ENCODE results near the gene NUDT1.

The NUDT1 gene

GRCh38 chr7:2274666-2275065 is 32.6 kb downstream of the NUDT1 start:
- Histone ChIP-seq H4K20me1 (ENCODE audit: low read depth, low read length) (no peaks in the 10 kb centered on the region; the same call in 1 of the 2 replicates), H2AFZ (ENCODE audit: low read depth, low read length, severe bottlenecking) (no peak overlapping the region), H3K9ac (ENCODE audit: low read length) (no peak overlapping the region), H3K9me2 (replicated peaks; ENCODE audit: insufficient read depth, low read length) (no peaks in the 10 kb centered on the region), H3K27ac (ENCODE audit: low read depth, low read length) (no peak overlapping the region), H3K79me2 (ENCODE audit: insufficient read depth, low read length) (peaks cover 5% of the 10 kb centered on the region), H3K9me3 (ENCODE audit: insufficient read depth, low read length) (no peaks in the 10 kb centered on the region), H3K4me2 (ENCODE audit: low read depth, low read length, poor library complexity, severe bottlenecking) (no peak overlapping the region), H3K36me3 (ENCODE audit: low read length) (no peaks in the 10 kb centered on the region), H3K27me3 (ENCODE audit: low read length) (no peaks in the 10 kb centered on the region), H3K4me3 (ENCODE audit: insufficient read depth, low read length, poor library complexity, severe bottlenecking) (no peak overlapping the region), H3F3A (ENCODE audit: insufficient read depth) (no peaks in the 10 kb centered on the region)
- no peak for TF ChIP-seq EZH2phosphoT487 (conservative IDR thresholded peaks at IDR 0.05; ENCODE audit: low read length)
- TF ChIP-seq, protein P1, sequence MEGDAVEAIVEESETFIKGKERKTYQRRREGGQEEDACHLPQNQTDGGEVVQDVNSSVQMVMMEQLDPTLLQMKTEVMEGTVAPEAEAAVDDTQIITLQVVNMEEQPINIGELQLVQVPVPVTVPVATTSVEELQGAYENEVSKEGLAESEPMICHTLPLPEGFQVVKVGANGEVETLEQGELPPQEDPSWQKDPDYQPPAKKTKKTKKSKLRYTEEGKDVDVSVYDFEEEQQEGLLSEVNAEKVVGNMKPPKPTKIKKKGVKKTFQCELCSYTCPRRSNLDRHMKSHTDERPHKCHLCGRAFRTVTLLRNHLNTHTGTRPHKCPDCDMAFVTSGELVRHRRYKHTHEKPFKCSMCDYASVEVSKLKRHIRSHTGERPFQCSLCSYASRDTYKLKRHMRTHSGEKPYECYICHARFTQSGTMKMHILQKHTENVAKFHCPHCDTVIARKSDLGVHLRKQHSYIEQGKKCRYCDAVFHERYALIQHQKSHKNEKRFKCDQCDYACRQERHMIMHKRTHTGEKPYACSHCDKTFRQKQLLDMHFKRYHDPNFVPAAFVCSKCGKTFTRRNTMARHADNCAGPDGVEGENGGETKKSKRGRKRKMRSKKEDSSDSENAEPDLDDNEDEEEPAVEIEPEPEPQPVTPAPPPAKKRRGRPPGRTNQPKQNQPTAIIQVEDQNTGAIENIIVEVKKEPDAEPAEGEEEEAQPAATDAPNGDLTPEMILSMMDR (IDR thresholded peaks at IDR 0.05; ENCODE audit: insufficient read depth, low read length, poor library complexity, severe bottlenecking) = no peak

DNA sequence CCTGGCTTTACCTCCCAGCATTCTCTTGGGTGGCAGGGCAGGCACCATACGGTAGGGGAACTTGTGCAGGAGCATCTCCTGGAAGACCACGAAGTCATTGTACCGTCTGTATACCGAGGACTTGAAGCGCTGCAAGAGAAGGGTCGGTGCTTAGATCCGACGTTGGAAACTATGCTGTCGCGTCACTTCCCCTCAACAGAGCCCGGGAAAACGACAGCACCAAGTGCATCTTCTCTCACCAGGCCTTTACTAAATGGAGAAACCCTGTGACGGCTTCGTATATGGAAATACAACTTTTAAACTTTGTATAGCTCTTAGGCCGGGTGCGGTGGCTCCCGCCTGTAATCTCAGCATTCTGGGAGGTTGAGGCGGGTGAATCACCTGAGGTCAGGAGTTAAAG is 33.1 kb downstream of the NUDT1 start:
- H3K79me2 ChIP-seq (ENCODE audit: insufficient read depth, low read length) = peaks cover 10% of the 10 kb centered on the region

GRCh38 chr7:2276107-2276506 is 34.1 kb downstream of the NUDT1 start:
- H3F3A ChIP-seq (ENCODE audit: insufficient read depth) = peaks cover 7% of the 10 kb centered on the region; the same call in 1 of the 2 replicates
- H3K79me2 ChIP-seq (ENCODE audit: insufficient read depth, low read length) = peaks cover 18% of the 10 kb centered on the region
- TF ChIP-seq, protein P1 (IDR thresholded peaks at IDR 0.05; ENCODE audit: insufficient read depth, low read length, poor library complexity, severe bottlenecking) = no peak
- no peak for TF ChIP-seq EZH2phosphoT487 (conservative IDR thresholded peaks at IDR 0.05; ENCODE audit: low read length)
- H3K36me3 ChIP-seq (ENCODE audit: low read length) = no peaks in the 10 kb centered on the region
- no peaks in the 10 kb centered on the region for H3K27me3 ChIP-seq (ENCODE audit: low read length)
- no peak overlapping the region for H2AFZ ChIP-seq (ENCODE audit: low read depth, low read length, severe bottlenecking)
- H3K4me3 ChIP-seq (ENCODE audit: insufficient read depth, low read length, poor library complexity, severe bottlenecking) = no peak overlapping the region
- no peak overlapping the region for H3K4me2 ChIP-seq (ENCODE audit: low read depth, low read length, poor library complexity, severe bottlenecking)
- H3K9me2 ChIP-seq (replicated peaks; ENCODE audit: insufficient read depth, low read length) = no peaks in the 10 kb centered on the region
- no peaks in the 10 kb centered on the region; the same call in 1 of the 2 replicates for H4K20me1 ChIP-seq (ENCODE audit: low read depth, low read length)
- H3K27ac ChIP-seq (ENCODE audit: low read depth, low read length) = no peak overlapping the region
- H3K9me3 ChIP-seq (ENCODE audit: insufficient read depth, low read length) = no peaks in the 10 kb centered on the region
- H3K9ac ChIP-seq (ENCODE audit: low read length) = no peak overlapping the region

More for the DNA sequence above, 33.1 kb downstream of the NUDT1 start:
- Histone ChIP-seq H3K9ac (ENCODE audit: low read length) (no peak overlapping the region), H3K9me2 (replicated peaks; ENCODE audit: insufficient read depth, low read length) (no peaks in the 10 kb centered on the region), H2AFZ (ENCODE audit: low read depth, low read length, severe bottlenecking) (no peak overlapping the region), H3K36me3 (ENCODE audit: low read length) (no peaks in the 10 kb centered on the region), H3K4me2 (ENCODE audit: low read depth, low read length, poor library complexity, severe bottlenecking) (no peak overlapping the region), H3K4me3 (ENCODE audit: insufficient read depth, low read length, poor library complexity, severe bottlenecking) (no peak overlapping the region), H3K9me3 (ENCODE audit: insufficient read depth, low read length) (no peaks in the 10 kb centered on the region), H3F3A (ENCODE audit: insufficient read depth) (peaks cover 2% of the 10 kb centered on the region; the same call in 1 of the 2 replicates), H3K27me3 (ENCODE audit: low read length) (no peaks in the 10 kb centered on the region), H4K20me1 (ENCODE audit: low read depth, low read length) (no peaks in the 10 kb centered on the region; the same call in 1 of the 2 replicates), H3K27ac (ENCODE audit: low read depth, low read length) (no peak overlapping the region)
- no peak for TF ChIP-seq EZH2phosphoT487 (conservative IDR thresholded peaks at IDR 0.05; ENCODE audit: low read length)
- TF ChIP-seq, protein P1 (IDR thresholded peaks at IDR 0.05; ENCODE audit: insufficient read depth, low read length, poor library complexity, severe bottlenecking) = no peak

Data from SU-DHL-6 (cell line).